Stimulated activated naive CD8-positive, alpha-beta T cell treated with anti-CD3 and anti-CD28 coated beads, Interleukin-15, amount 100 ng/mL, for 72 hours (primary cell): Measurements from ENCODE around the gene CBX2.

Experiments used
- ATAC-seq: fragments of 150-1000 bp; cut with Tn5 transposase; 2 replicates; pipeline ENCODE4 v1.10.0; 2021; ENCODE audit warnings: mild to moderate bottlenecking, moderate library complexity
- DNase-seq, 2 donors: peaks; one replicate each; pipeline ENCODE4 v3.0.0; 2021 to 2022
- H3K27ac Mint-ChIP-seq, 2 donors: one replicate each; pipeline ENCODE4 v1.8.0; 2022; ENCODE audit warnings: mild to moderate bottlenecking in 2 of 2, mixed read lengths in 2 of 2, moderate library complexity in 2 of 2
- H3K27me3 Mint-ChIP-seq: one replicate; pipeline ENCODE4 v1.8.0; 2022; ENCODE audit warnings: mixed read lengths
- H3K4me1 Mint-ChIP-seq: one replicate; pipeline ENCODE4 v1.8.0; 2022; ENCODE audit warnings: mild to moderate bottlenecking, mixed read lengths
- H3K4me3 Mint-ChIP-seq, 2 donors: one replicate each; pipeline ENCODE4 v1.8.0; 2022; ENCODE audit warnings: mild to moderate bottlenecking in 2 of 2, mixed read lengths in 2 of 2, moderate library complexity in 1 of 2
- H3K9me3 Mint-ChIP-seq, 2 donors: one replicate each; pipeline ENCODE4 v1.8.0; 2022; ENCODE audit warnings: mixed read lengths in 2 of 2

The CBX2 gene

GRCh38 chr17:79804856-79805696, 27.1 kb downstream of the CBX2 start:
- Mint-ChIP-seq H3K4me1 (peaks cover 87% of the 10 kb centered on the region), H3K27me3 (peaks cover 89% of the 10 kb centered on the region), H3K4me3 (peak overlapping the region; percentile 82 to 90), H3K27ac (peak overlapping the region; percentile 82 to 94), H3K9me3 (no peaks in the 10 kb centered on the region)
- DNase-seq (peak in 1 of 2 donors; percentile 48), ATAC-seq (peak; percentile 34)

- no peak overlapping the region for H3K4me3 Mint-ChIP-seq
- H3K27me3 Mint-ChIP-seq, result peaks cover 90% of the 10 kb centered on the region
- DNase-seq, result no peak
- ATAC-seq, result no peak
- H3K4me1 Mint-ChIP-seq, result peaks cover 86% of the 10 kb centered on the region
- H3K27ac Mint-ChIP-seq, result no peak overlapping the region
- H3K9me3 Mint-ChIP-seq, result no peaks in the 10 kb centered on the region
Observed at GRCh38 chr17:79806446-79806760, 28.5 kb downstream of the CBX2 start.

GRCh38 chr17:79806863-79807720, 29.1 kb downstream of the CBX2 start:
- no peak overlapping the region for H3K4me3 Mint-ChIP-seq
- H3K27ac Mint-ChIP-seq, result no peak overlapping the region

GRCh38 chr17:79808763-79809529, 31.0 kb downstream of the CBX2 start:
- DNase-seq (no peak), ATAC-seq (peak; percentile 16)
- H3K9me3 Mint-ChIP-seq, result no peaks in the 10 kb centered on the region
- H3K27ac Mint-ChIP-seq, result no peak overlapping the region
- H3K27me3 Mint-ChIP-seq, result peaks cover 82% of the 10 kb centered on the region
- peaks cover 78% of the 10 kb centered on the region for H3K4me1 Mint-ChIP-seq
- H3K4me3 Mint-ChIP-seq, result peak overlapping the region; percentile 47 to 67

More at GRCh38 chr17:79806863-79807720, 29.1 kb downstream of the CBX2 start:
- DNase-seq (no peak), ATAC-seq (no peak)
- Mint-ChIP-seq H3K4me1 (peaks cover 86% of the 10 kb centered on the region), H3K9me3 (no peaks in the 10 kb centered on the region), H3K27me3 (peaks cover 90% of the 10 kb centered on the region)

- H3K9me3 Mint-ChIP-seq, result no peaks in the 10 kb centered on the region
- ATAC-seq, result no peak
- H3K4me3 Mint-ChIP-seq, result peak overlapping the region; percentile 55 to 68
- peaks cover 88% of the 10 kb centered on the region for H3K27me3 Mint-ChIP-seq
- no peak overlapping the region for H3K27ac Mint-ChIP-seq
- peaks cover 81% of the 10 kb centered on the region for H3K4me1 Mint-ChIP-seq
- DNase-seq, result no peak
Observed at GRCh38 chr17:79809530-79810129, 31.7 kb downstream of the CBX2 start.

GRCh38 chr17:79810130-79811010, 32.4 kb downstream of the CBX2 start:
- H3K9me3 Mint-ChIP-seq, result no peaks in the 10 kb centered on the region
- H3K27ac Mint-ChIP-seq, result no peak overlapping the region
- peaks cover 76% of the 10 kb centered on the region for H3K4me1 Mint-ChIP-seq
- DNase-seq (peak; percentile 73 to 80), ATAC-seq (peak; percentile 86)
- peaks cover 86% of the 10 kb centered on the region for H3K27me3 Mint-ChIP-seq
- H3K4me3 Mint-ChIP-seq, result peak overlapping the region; percentile 55

- no peak overlapping the region for H3K27ac Mint-ChIP-seq
- ATAC-seq (peak; percentile 46), DNase-seq (peak in 1 of 2 donors; percentile 58)
- peaks cover 84% of the 10 kb centered on the region for H3K27me3 Mint-ChIP-seq
- H3K9me3 Mint-ChIP-seq, result no peaks in the 10 kb centered on the region
- H3K4me3 Mint-ChIP-seq, result peak overlapping the region; percentile 55
- H3K4me1 Mint-ChIP-seq, result peaks cover 71% of the 10 kb centered on the region
Observed at GRCh38 chr17:79811011-79811867, 33.3 kb downstream of the CBX2 start.

- no peaks in the 10 kb centered on the region for H3K9me3 Mint-ChIP-seq
- H3K27ac Mint-ChIP-seq, result peak overlapping the region in 1 of 2 donors; percentile 30
- H3K4me3 Mint-ChIP-seq, result peak overlapping the region; percentile 42 to 55
Observed at GRCh38 chr17:79811868-79812352, 34.0 kb downstream of the CBX2 start.

GRCh38 chr17:79812353-79813258, 34.7 kb downstream of the CBX2 start:
- Mint-ChIP-seq H3K27me3 (peaks cover 84% of the 10 kb centered on the region), H3K4me3 (peak overlapping the region; percentile 42 to 55), H3K27ac (no peak overlapping the region), H3K9me3 (no peaks in the 10 kb centered on the region), H3K4me1 (peaks cover 59% of the 10 kb centered on the region)
- DNase-seq (no peak), ATAC-seq (no peak)

More at GRCh38 chr17:79811868-79812352, 34.0 kb downstream of the CBX2 start:
- no peak for DNase-seq
- Mint-ChIP-seq H3K4me1 (peaks cover 65% of the 10 kb centered on the region), H3K27me3 (peaks cover 84% of the 10 kb centered on the region)
- no peak for ATAC-seq

- DNase-seq, result no peak
- Mint-ChIP-seq H3K9me3 (no peaks in the 10 kb centered on the region), H3K27ac (peak overlapping the region; percentile 76 to 85), H3K4me3 (peak overlapping the region; percentile 76 to 80), H3K27me3 (peaks cover 84% of the 10 kb centered on the region), H3K4me1 (peaks cover 55% of the 10 kb centered on the region)
- ATAC-seq, result no peak
Observed at GRCh38 chr17:79813297-79814126, 35.6 kb downstream of the CBX2 start.

- Mint-ChIP-seq H3K9me3 (no peaks in the 10 kb centered on the region), H3K27me3 (peaks cover 80% of the 10 kb centered on the region), H3K4me1 (peaks cover 46% of the 10 kb centered on the region), H3K4me3 (peak overlapping the region; percentile 70 to 76), H3K27ac (peak overlapping the region in 1 of 2 donors; percentile 85)
- DNase-seq (no peak), ATAC-seq (no peak)
Observed at GRCh38 chr17:79814127-79814973, 36.4 kb downstream of the CBX2 start.
